Nephron progenitor cell (in vitro differentiated cells): Measurements from ENCODE around the gene CCDC88C.

Experiments used
- DNase-seq: peaks from one replicate; pipeline ENCODE4 v3.0.0; 2021
- H3K27ac Mint-ChIP-seq: 2 replicates; pipeline ENCODE4 v1.8.0; 2021; ENCODE audit warnings: mild to moderate bottlenecking, moderate library complexity, mixed read lengths
- H3K27me3 Mint-ChIP-seq: 2 replicates; pipeline ENCODE4 v1.8.0; 2021; ENCODE audit warnings: mild to moderate bottlenecking, low read depth, mixed read lengths; ENCODE audit not compliant: poor library complexity
- H3K36me3 Mint-ChIP-seq: 2 replicates; pipeline ENCODE4 v1.8.0; 2021; ENCODE audit warnings: low read depth, mixed read lengths
- H3K4me1 Mint-ChIP-seq: 2 replicates; pipeline ENCODE4 v1.8.0; 2021; ENCODE audit warnings: mixed read lengths
- H3K4me3 Mint-ChIP-seq: 2 replicates; pipeline ENCODE4 v1.8.0; 2021; ENCODE audit warnings: mild to moderate bottlenecking, moderate library complexity, mixed read lengths
- H3K9me3 Mint-ChIP-seq: 2 replicates; pipeline ENCODE4 v1.8.0; 2021; ENCODE audit warnings: mild to moderate bottlenecking, moderate library complexity, mixed read lengths
- CTCF ChIP-seq: fragments of 200-600 bp; sonication (generic); IDR thresholded peaks from 2 replicates; pipeline ENCODE4 v1.5.0; 2021; ENCODE audit warnings: antibody characterized with exemption

CCDC88C gene

GRCh38 chr14:91335191-91336092 lies 82.2 kb downstream of the CCDC88C start:
- Mint-ChIP-seq H3K27ac (peak overlapping the region; percentile 90), H3K9me3 (no peaks in the 10 kb centered on the region), H3K4me3 (peak overlapping the region; percentile 58), H3K36me3 (peaks cover 29% of the 10 kb centered on the region), H3K4me1 (peaks cover 86% of the 10 kb centered on the region), H3K27me3 (peaks cover 2% of the 10 kb centered on the region)
- peak; percentile 51 for DNase-seq
- no peak for TF ChIP-seq CTCF

- Mint-ChIP-seq H3K27ac (no peak overlapping the region), H3K36me3 (peaks cover 18% of the 10 kb centered on the region), H3K27me3 (peaks cover 2% of the 10 kb centered on the region), H3K9me3 (no peaks in the 10 kb centered on the region), H3K4me1 (peaks cover 86% of the 10 kb centered on the region), H3K4me3 (no peak overlapping the region)
- no peak for TF ChIP-seq CTCF
- no peak for DNase-seq
Measured at GRCh38 chr14:91333650-91334039, 84.0 kb downstream of the CCDC88C start.

GRCh38 chr14:91332986-91333649 lies 84.5 kb downstream of the CCDC88C start:
- peaks cover 85% of the 10 kb centered on the region for H3K4me1 Mint-ChIP-seq
- DNase-seq, result no peak
- peak overlapping the region; percentile 78 for H3K27ac Mint-ChIP-seq
- H3K27me3 Mint-ChIP-seq, result peaks cover 2% of the 10 kb centered on the region
- H3K9me3 Mint-ChIP-seq, result no peaks in the 10 kb centered on the region
- H3K4me3 Mint-ChIP-seq, result no peak overlapping the region
- H3K36me3 Mint-ChIP-seq, result peaks cover 15% of the 10 kb centered on the region
- no peak for TF ChIP-seq CTCF

GRCh38 chr14:91332171-91332985 lies 85.2 kb downstream of the CCDC88C start:
- Mint-ChIP-seq H3K36me3 (peaks cover 15% of the 10 kb centered on the region), H3K4me1 (peaks cover 85% of the 10 kb centered on the region), H3K27ac (peak overlapping the region; percentile 91), H3K27me3 (peaks cover 2% of the 10 kb centered on the region), H3K9me3 (no peaks in the 10 kb centered on the region), H3K4me3 (no peak overlapping the region)
- no peak for DNase-seq
- TF ChIP-seq CTCF, result no peak

GRCh38 chr14:91331721-91332120 lies 85.9 kb downstream of the CCDC88C start:
- Mint-ChIP-seq H3K4me3 (no peak overlapping the region), H3K27ac (peak overlapping the region; percentile 95), H3K4me1 (peaks cover 90% of the 10 kb centered on the region), H3K36me3 (peaks cover 15% of the 10 kb centered on the region), H3K27me3 (peaks cover 2% of the 10 kb centered on the region), H3K9me3 (no peaks in the 10 kb centered on the region)
- DNase-seq, result no peak
- TF ChIP-seq CTCF, result no peak
